GM18907 (cell line): ENCODE data around the gene CFAP58.
A peak's percentile ranks its signal among the peaks of the same experiment; 100 is the strongest.
"Not testable (repeated sequence)": the region's sequence is repeated elsewhere in the genome, so short reads cannot be mapped to it uniquely, and the experiment has no call there.

ENCODE experiments used
- ATAC-seq: cut with Tn5 transposase; IDR thresholded peaks from one replicate; pipeline ENCODE4 v1.9.1; 2021; ENCODE audit warnings: mild to moderate bottlenecking, moderate library complexity; ENCODE audit not compliant: unreplicated experiment

Gene CFAP58

GRCh38 chr10:104427989-104428388 lies 74.4 kb downstream of the CFAP58 start:
- no peak for ATAC-seq

DNA sequence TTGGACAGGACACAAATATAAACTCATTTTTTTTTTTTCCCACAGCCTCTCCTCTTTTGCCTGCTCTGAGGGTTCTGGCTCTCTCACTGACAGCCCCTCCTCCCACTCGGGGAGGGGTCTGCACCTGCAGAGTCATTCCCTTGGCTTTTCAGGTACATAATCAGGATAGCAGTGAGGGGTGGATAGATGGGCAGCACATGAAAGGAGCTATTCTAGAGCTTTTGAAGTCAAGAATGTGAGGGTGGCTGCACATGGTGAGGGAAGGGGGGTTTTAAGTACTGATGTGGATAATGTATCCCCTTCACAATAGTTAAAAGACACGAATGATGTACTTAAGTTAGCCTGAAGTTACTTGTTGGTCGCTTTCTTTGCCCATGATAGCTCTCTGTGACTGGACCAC lies 76.2 kb downstream of the CFAP58 start:
- no peak for ATAC-seq

DNA sequence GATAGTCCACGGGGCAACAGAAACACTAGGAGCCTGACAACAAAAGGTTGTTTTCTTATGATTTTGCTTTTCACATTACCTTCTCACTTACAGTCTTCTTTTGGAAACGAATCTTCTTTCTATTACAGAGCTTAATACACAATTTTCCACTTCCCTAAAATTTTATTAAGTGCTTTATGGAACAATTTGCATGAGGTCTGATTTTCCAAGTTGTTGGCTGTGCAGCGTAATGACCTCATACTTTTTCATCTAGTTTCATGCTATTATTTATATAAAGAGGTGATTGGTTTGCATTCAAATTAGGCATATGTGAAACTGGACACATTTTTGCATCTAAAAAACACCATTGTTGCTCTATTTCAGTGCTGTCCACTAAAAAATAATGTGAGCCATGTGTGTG lies 76.7 kb downstream of the CFAP58 start:
- ATAC-seq = no peak

GRCh38 chr10:104433669-104434068 lies 80.0 kb downstream of the CFAP58 start:
- ATAC-seq = no peak

DNA sequence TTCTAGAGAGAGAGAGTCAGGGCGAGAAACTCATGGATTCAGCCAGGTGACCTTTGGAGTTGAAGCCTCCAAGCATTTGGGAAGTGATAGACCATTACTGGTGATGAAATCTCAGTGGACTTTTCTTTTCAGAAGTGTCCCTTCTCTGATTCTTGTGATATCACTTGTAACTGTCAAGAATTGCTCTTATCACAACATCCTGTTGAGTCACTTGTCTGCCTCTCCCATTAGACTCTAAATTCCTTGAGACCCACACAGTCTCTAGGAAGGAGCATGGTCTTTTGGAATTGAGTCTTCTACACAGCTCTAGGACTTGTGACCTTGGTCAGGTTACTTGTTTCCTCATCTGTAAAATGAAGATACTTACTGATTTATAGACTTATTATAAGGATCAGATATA lies 81.0 kb downstream of the CFAP58 start:
- ATAC-seq = no peak

DNA sequence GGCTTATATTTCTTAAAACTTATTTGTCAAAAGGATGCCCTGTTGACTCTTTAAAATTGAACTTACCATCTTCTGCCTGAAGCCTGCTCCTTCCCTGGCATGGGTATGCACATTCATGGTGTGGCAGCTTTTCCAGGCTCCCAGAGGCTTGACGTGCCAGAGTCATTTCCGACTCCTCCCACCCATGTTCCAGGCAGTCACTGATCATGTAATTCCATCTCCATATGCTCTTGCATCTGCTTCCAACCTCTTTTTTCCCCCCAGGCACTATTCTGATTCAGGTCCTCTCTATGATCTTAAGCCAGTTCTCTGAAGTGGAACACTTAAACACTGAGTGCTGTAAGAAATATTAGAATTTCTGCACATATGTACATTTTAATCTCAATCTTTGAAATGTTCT lies 82.2 kb downstream of the CFAP58 start:
- no peak for ATAC-seq

- no peak for ATAC-seq
Measured at GRCh38 chr10:104437226-104437625, 83.6 kb downstream of the CFAP58 start.

DNA sequence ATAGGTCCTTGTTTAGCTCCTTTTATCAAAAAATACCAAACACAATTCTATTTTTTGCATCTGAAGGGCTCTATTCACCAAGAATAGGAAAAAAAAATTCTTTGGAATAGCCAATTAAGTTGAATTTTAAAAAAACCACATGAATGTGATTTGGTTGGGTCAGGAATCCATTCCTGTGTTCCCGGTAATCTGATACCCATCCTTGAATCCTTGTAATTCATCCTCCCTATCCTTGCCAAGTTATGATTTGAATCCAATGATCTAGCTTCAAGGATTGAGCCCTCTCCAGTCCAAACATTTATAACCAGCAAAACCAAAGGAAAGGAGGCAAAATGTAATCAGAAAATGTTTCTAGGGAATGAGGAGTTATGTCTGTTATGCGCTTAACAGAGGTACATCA lies 86.6 kb downstream of the CFAP58 start:
- ATAC-seq = no peak

DNA sequence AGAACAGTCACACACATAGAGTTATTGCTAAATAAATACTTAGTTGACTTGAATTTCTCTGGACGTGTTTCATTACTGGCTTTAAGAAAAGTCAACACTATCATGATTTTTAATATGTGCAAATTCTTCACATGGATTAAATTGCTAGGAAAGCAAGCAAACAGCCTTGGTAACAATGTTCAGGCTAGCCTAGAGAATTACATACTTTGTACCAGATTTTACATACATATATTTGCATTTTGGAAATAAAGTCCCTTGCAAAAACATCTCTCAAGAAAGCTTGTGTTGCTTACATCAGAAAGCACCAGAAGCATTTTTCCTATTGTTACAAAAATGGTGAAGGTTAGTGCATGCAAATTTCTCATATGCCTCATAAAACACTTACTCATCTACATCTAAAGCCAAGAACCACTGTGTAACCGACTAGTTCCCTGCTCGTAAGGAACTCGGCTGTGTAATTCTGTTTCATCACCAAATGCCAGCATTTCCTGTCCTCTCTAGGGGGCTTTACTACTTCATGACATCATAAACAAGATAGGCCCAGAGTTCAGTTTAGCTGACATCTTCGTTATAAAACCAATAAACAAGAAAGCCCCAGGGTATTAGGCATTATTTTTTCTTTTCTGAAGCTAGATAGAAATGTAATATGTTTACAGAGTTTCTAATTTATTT lies 87.8 kb downstream of the CFAP58 start:
- ATAC-seq = no peak

DNA sequence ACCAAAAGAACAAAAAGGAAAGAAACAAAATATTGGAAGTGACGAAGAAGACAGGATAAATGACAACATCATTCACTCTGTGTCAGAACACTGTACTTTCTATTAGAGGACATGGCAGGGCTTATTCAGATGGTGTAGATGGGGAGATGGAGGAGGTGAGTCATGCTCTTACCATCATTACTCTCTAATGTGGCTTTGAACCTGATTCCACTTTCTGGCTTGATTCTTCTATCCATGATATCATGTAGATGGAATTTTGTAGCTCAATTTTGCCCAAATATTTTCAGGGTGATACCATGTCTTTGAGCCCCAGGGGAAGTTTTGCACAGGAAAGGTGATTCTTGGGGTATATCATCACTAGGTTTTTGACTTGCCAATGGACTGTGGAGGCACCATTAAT lies 91.7 kb downstream of the CFAP58 start:
- no peak for ATAC-seq

DNA sequence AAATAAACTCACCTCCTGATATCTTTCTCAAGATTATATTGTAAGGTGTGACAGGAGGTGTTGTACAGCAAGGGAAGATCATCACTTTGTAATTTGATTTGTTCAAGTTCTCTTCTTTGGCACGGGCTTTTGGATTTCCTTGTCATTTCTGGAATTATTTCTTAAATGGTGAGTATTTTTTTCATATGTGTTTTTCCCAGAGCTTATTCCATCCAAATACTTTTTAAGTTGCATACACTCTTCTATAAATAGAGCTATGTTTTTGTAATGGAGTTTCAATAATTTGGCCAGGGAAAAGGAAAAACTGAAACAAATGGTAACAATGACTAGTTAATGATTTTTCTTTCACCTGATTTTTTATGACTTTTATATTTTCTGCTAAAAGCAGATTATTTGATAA lies 92.5 kb downstream of the CFAP58 start:
- ATAC-seq = no peak

DNA sequence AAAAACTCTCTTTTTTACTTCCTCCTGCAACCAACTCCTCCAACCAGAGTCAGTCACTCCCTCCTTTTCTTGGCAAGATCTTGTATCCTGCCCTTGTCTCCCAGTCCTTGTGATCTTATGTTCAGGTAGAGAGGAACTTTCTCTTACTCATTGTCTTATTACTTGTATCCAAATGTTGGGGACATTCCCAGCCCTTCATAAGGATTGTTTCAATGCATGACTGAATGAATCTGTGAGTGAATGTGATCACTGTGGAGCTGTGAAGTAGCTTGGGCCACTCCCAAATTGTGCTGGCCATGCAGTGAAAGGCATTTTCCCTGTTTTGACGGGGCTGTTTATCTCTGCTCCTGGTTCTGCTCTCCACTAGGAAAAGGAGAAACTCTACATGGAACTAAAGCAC lies 93.7 kb downstream of the CFAP58 start:
- ATAC-seq = no peak

GRCh38 chr10:104447906-104448305 lies 94.3 kb downstream of the CFAP58 start:
- ATAC-seq = no peak

- ATAC-seq = no peak
Measured at GRCh38 chr10:104449391-104449790, 95.8 kb downstream of the CFAP58 start.

DNA sequence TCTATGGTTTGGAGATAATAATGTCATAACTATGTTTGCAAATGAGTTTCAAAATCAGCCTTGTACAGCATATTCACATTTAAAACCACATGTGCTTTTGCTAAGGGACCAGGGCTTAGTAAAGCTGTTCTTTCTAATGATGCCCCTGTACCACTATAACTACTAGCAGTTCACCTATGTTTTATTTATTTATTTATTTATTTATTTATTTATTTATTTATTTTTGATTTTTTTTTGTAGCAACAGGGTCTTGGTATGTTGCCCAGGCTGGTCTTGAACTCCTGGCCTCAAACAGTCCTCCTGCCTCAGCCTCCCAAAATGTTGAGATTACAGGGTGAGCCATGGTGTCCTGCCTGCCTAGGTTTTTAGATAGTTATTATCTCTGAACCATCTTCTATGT lies 96.9 kb downstream of the CFAP58 start:
- ATAC-seq = no peak

DNA sequence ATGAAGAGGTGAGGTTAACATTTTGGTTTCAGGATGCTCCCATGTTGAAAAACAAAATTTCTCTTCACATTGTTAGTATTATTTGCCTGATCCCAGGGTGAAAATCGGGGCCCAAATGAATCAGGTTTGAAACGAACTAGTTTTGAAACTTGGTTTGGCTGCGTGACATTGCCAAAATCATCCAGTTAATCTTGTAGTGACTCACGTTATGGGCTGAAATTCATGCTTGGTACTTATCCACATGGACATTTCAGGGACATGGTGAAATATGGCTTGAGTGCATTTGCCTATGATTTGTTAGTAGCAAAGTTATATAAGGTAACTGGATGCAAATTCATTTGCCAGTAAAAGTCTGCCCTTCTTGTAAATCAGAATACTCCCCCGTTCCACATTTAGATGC lies 97.3 kb downstream of the CFAP58 start:
- ATAC-seq = no peak

DNA sequence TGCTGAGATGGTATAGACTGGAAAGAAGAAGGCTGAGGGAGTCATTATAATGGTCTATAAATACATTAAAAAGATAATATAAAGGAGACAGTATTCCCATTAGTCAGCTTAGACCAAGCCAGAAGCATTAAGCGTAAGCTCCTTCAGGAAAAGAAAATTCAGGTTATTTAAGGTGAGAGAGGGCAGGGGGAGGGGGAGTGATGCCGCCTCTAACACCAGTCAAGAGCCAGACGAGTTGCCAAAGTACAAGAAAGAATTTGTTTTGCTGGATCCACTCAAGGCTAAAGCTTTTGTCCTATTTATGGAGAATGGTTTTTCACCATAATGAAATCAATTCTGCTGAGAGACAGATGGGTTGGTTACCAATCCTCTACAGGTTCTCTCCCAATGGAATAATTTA lies 99.3 kb downstream of the CFAP58 start:
- ATAC-seq = no peak

- peak; percentile 74 for ATAC-seq
Measured at GRCh38 chr10:104456802-104457542, 103.3 kb downstream of the CFAP58 start.

GRCh38 chr10:104457543-104457828 lies 103.9 kb downstream of the CFAP58 start:
- ATAC-seq = no peak

DNA sequence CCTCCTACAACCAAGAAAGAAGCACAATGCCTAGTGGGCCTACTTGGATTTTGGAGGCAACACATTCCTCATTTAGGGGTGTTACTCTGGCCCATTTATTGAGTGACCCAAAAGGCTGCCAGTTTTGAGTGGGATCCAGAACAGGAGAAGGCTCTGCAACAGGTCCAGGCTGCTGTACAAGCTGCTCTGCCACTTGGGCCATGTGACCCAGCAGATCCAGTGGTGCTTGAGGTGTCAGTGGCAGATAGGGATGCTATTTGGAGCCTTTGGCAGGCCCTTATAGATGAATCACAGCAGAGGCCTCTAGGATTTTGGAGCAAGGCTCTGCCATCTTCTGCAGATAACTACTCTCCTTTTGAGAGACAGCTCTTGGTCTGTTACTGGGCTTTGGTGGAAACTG lies 111.9 kb downstream of the CFAP58 start:
- not testable (repeated sequence) for ATAC-seq

GRCh38 chr10:104468818-104469217 lies 115.2 kb downstream of the CFAP58 start:
- ATAC-seq = not testable (repeated sequence)

- ATAC-seq = no peak
Measured at GRCh38 chr10:104472505-104472904, 118.9 kb downstream of the CFAP58 start.
